ENCODE data around the gene FASTK.

Gene FASTK

GRCh38 chr7:151117565-151117964 is 37.0 kb upstream of the FASTK start:
- no peak for DNase-seq (ENCODE audit: low spot score)

- no peak for DNase-seq (ENCODE audit: low spot score)
Measured at GRCh38 chr7:151116603-151117440, 36.2 kb upstream of the FASTK start.

GRCh38 chr7:151115836-151116418 is 35.3 kb upstream of the FASTK start:
- DNase-seq (ENCODE audit: low spot score) = no peak

- DNase-seq (ENCODE audit: low spot score) = no peak
Measured at GRCh38 chr7:151115121-151115835, 34.7 kb upstream of the FASTK start.

- no peak for DNase-seq (ENCODE audit: low spot score)
Measured at GRCh38 chr7:151114151-151115090, 33.8 kb upstream of the FASTK start.

- no peak for DNase-seq (ENCODE audit: low spot score)
Measured at GRCh38 chr7:151113344-151114150, 32.9 kb upstream of the FASTK start.

GRCh38 chr7:151110941-151111645 is 30.5 kb upstream of the FASTK start:
- DNase-seq (ENCODE audit: low spot score) = peak; percentile 99

- no peak for DNase-seq (ENCODE audit: low spot score)
Measured at GRCh38 chr7:151110236-151110940, 29.8 kb upstream of the FASTK start.

GRCh38 chr7:151109094-151110048 is 28.8 kb upstream of the FASTK start:
- no peak for DNase-seq (ENCODE audit: low spot score)

GRCh38 chr7:151107882-151108281 is 27.3 kb upstream of the FASTK start:
- no peak for DNase-seq (ENCODE audit: low spot score)

- DNase-seq (ENCODE audit: low spot score) = no peak
Measured at GRCh38 chr7:151104411-151105235, 24.0 kb upstream of the FASTK start.

- no peak for DNase-seq (ENCODE audit: low spot score)
Measured at GRCh38 chr7:151103973-151104372, 23.4 kb upstream of the FASTK start.

GRCh38 chr7:151102991-151103390 is 22.4 kb upstream of the FASTK start:
- no peak for DNase-seq (ENCODE audit: low spot score)

GRCh38 chr7:151101621-151102396 is 21.2 kb upstream of the FASTK start:
- DNase-seq (ENCODE audit: low spot score) = no peak

GRCh38 chr7:151100921-151101320 is 20.3 kb upstream of the FASTK start:
- DNase-seq (ENCODE audit: low spot score) = no peak

- DNase-seq (ENCODE audit: low spot score) = no peak
Measured at GRCh38 chr7:151099486-151100211, 19.0 kb upstream of the FASTK start.
